ENCODE data around the gene MYL11. TPM values are rescaled to one million over a fixed set of nuclear protein-coding genes. Genes with fewer than 3 reads are reported as not detected.

Gene MYL11
- total and polyA plus RNA-seq, 5 donors: 0.35 to 0.94 (median 0.86) TPM; not detected in 2

DNA sequence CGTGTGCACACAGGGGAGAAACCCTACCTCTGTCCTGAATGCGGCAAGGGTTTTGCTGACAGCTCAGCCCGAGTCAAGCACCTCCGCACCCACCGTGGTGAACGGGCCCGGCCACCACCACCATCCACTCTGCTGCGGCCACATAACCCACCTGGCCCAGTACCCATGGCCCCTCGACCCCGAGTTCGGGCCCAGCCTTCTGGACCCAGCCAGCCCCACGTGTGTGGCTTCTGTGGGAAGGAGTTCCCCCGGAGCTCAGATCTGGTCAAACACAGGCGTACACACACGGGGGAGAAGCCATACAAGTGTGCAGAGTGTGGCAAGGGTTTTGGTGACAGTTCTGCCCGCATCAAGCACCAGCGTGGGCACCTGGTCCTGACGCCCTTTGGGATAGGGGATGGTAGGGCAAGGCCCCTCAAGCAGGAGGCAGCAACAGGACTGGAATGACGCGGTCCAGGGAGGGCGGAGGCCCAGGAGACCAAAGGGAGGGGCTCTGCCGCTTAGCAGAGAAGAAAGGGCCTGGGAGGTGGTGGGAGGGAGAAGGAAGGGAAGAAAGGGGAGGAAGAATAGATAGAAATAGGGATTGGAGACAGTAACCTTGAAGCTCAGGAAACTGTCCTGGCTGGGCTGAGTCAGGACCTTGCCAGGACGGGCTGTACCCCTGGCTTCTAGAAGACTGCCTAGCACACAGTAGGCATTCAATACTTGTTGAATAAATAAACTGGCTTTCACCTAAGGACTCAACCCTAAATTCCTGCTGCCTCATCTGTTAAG is 24.2 kb downstream of the MYL11 start:
- WGBS: 79% methylated on average over 23 of the region's 23 CpGs
- Histone ChIP-seq H3K4me3 (ENCODE audit: low read length) (no peak overlapping the region), H3K27me3 (ENCODE audit: control insufficient read depth, insufficient read depth) (no peaks in the 10 kb centered on the region), H3K4me1 (ENCODE audit: control insufficient read depth, insufficient read depth, low read length) (no peaks in the 10 kb centered on the region), H3K9me3 (ENCODE audit: control insufficient read depth, low read length) (no peaks in the 10 kb centered on the region), H3K27ac (ENCODE audit: low read length) (no peak overlapping the region)
- ATAC-seq: no peak
- intact Hi-C loops (cut with DNase I): loop anchor here in 1 of 4 donors (10.0 kb wide), 1 partner anchor 304 kb away; the partner anchor contains the start of genes TBX6 and YPEL3
- peak in 1 of 3 donors; percentile 53 for DNase-seq

DNA sequence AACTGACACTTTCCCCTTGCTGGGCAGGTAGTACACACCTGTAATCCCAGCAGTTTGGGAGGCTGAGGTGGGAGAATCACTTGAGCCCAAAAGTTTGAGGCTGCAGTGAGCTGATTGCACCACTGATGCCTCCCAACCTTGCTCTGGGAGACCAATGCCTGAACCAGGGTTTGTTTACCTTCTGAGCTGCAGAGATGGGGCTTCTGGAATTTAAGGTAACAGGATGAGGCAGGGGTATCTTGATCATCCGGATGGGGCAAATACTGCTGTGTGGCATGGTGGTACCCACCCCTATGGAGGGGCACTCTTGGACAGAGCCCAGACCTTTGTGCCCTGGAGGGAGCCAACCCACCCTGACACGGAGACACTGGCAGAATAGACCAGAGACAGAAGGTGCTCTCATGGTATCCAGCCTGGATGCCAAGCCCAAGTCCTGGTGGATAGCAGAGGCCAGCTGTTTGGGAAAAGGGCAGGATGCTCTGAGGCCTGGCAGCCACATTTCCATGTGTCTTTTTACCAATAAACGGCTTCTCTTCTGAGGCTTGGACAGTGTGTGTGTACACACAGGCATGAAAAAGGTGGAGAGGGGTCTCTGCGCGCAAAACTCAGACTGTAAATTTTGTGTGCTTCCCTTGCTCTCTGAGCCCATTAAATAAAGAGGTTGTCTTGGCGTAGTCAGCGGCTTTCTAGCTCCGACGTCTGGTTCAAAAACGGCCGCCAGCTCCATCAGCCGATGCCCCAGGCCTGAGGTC is 25.0 kb downstream of the MYL11 start:
- intact Hi-C loops (cut with DNase I): loop anchor here in 1 of 4 donors (10.0 kb wide), 2 partner anchors 45 to 305 kb away; partner anchors contain the start of genes CD2BP2, TBX6 and YPEL3
- Histone ChIP-seq H3K27me3 (ENCODE audit: control insufficient read depth, insufficient read depth) (no peaks in the 10 kb centered on the region), H3K9me3 (ENCODE audit: control insufficient read depth, low read length) (no peaks in the 10 kb centered on the region), H3K4me3 (ENCODE audit: low read length) (peak overlapping the region; percentile 77), H3K27ac (ENCODE audit: low read length) (peak overlapping the region; percentile 38), H3K4me1 (ENCODE audit: control insufficient read depth, insufficient read depth, low read length) (no peaks in the 10 kb centered on the region)
- ATAC-seq: no peak
- peak in 1 of 3 donors; percentile 20 for DNase-seq
- WGBS: 9% methylated on average over 12 of the region's 12 CpGs

DNA sequence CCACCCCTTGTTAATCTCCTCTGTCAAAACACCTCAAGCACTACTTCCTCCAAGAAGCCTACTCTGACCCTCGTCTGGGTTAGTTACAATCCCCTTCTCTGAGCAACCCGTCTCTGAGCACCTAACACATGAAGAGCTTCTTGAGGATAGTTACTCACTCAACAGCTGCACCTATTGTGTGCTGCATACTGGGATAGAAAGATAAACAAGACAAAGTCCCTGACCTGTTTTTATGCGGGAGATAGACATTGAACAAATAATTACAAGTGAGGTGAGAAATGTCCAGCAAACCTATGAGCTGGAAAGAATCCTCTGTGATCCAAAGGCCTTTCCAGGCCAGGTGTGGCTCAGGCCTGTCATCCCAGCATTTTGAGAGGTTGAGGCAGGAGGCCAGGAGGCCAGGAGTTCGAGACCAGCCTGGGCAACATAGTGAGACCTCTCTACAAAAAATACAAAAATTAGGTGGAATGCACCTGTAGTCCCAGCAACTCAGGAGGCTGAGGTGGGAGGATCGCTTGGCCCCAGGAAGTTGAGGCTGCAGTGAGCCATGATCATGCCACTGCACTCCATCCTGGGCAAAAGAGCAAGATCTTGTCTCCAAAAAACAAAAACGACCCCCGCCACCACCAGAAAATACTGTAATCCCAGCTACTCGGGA is 27.3 kb downstream of the MYL11 start:
- Histone ChIP-seq H3K9me3 (ENCODE audit: control insufficient read depth, low read length) (no peaks in the 10 kb centered on the region), H3K4me1 (ENCODE audit: control insufficient read depth, insufficient read depth, low read length) (no peaks in the 10 kb centered on the region), H3K27me3 (ENCODE audit: control insufficient read depth, insufficient read depth) (no peaks in the 10 kb centered on the region), H3K27ac (ENCODE audit: low read length) (no peak overlapping the region), H3K4me3 (ENCODE audit: low read length) (no peak overlapping the region)
- WGBS: 85% methylated on average over 8 of the region's 8 CpGs
- intact Hi-C loops (cut with DNase I): loop anchor here in 1 of 4 donors (10.0 kb wide), 1 partner anchor 47 kb away; the partner anchor contains the start of gene CD2BP2
- no peak for ATAC-seq
- DNase-seq: peak in 1 of 3 donors; percentile 8

DNA sequence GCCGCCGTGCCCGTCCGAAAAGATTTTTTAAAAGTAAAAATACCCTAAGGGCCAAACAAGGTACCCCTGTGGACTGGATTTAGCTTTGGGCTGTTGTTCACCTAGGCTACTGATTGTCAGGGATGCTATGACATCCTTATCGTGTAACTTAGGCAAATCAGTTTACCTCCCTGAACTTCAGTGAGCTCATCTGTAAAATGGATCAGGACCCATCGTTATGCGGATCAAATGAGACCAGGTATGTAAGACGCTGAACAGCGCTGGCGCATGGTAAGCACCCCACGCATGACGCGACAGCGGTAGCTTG is 32.1 kb downstream of the MYL11 start:
- no peaks in the 10 kb centered on the region for H3K27me3 ChIP-seq (ENCODE audit: control insufficient read depth, insufficient read depth)

DNA sequence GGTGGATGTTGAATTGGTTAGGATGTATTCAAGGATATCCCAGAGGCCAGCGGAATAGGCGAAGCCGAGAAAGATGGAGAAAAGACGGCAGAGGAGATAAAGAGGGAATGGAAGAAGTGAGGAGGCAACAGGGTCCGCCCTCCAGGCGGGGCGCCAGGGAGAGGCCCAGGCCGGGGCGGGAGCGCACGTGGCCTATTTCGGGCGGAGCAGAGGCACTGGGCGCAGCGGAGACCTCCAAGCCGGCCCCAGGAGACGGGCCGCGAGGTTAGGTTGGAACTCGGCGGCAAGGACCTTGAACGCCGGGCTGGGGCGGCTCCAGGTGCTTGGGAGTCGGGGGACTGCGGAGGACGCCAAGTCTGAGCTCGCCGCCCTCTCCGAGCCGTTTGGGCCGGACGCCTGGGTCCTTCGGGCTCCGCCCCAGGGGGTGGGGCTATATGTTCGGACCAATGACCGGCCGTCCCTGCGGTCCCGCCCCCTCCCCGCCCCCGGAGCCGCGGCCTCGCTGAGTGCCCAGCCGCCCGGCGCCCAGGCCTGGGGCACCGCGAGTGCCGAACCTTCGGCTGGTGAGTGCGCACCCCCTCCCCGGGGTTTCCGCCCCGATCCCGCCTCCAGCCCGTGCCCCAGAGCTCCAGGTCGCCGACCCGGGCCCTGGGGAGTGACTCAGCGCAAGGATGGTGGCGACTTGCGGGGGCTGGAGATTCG is 32.7 kb downstream of the MYL11 start, which contains the start of gene ZNF771:
Gene ZNF771 (plus strand): TSS at position 505 of the 702 bp plus-strand sequence. CDS start 448 bp downstream, outside the sequence.
- Histone ChIP-seq H3K4me3 (ENCODE audit: low read length) (peak within 1 kb of the TSS; percentile 72), H3K9me3 (ENCODE audit: control insufficient read depth, low read length) (no peaks in the 10 kb centered on the region), H3K27me3 (ENCODE audit: control insufficient read depth, insufficient read depth) (no peaks in the 10 kb centered on the region), H3K4me1 (ENCODE audit: control insufficient read depth, insufficient read depth, low read length) (peaks cover 4% of the 10 kb centered on the region), H3K27ac (ENCODE audit: low read length) (peak within 1 kb of the TSS; percentile 84)
- WGBS: under 1% methylated on average over 65 of the region's 65 CpGs
- peak; percentile 97 to 98 for ATAC-seq
- intact Hi-C loops (cut with DNase I): loop anchor here in 1 of 4 donors (10.0 kb wide), 1 partner anchor 52 kb away; the partner anchor contains the start of gene CD2BP2
- peak; percentile 95 to 99 (median 98) for DNase-seq

More for the DNA sequence above, 32.1 kb downstream of the MYL11 start:
- 16% methylated on average over 14 of the region's 14 CpGs for WGBS
- peak overlapping the region; percentile 72 for H3K4me3 ChIP-seq (ENCODE audit: low read length)
- no peak for DNase-seq
- H3K27ac ChIP-seq (ENCODE audit: low read length): peak overlapping the region; percentile 22
- peaks cover 4% of the 10 kb centered on the region for H3K4me1 ChIP-seq (ENCODE audit: control insufficient read depth, insufficient read depth, low read length)
- intact Hi-C loops (cut with DNase I): loop anchor here in 1 of 4 donors (10.0 kb wide), 1 partner anchor 52 kb away; the partner anchor contains the start of gene CD2BP2
- no peaks in the 10 kb centered on the region for H3K9me3 ChIP-seq (ENCODE audit: control insufficient read depth, low read length)
- ATAC-seq: no peak

DNA sequence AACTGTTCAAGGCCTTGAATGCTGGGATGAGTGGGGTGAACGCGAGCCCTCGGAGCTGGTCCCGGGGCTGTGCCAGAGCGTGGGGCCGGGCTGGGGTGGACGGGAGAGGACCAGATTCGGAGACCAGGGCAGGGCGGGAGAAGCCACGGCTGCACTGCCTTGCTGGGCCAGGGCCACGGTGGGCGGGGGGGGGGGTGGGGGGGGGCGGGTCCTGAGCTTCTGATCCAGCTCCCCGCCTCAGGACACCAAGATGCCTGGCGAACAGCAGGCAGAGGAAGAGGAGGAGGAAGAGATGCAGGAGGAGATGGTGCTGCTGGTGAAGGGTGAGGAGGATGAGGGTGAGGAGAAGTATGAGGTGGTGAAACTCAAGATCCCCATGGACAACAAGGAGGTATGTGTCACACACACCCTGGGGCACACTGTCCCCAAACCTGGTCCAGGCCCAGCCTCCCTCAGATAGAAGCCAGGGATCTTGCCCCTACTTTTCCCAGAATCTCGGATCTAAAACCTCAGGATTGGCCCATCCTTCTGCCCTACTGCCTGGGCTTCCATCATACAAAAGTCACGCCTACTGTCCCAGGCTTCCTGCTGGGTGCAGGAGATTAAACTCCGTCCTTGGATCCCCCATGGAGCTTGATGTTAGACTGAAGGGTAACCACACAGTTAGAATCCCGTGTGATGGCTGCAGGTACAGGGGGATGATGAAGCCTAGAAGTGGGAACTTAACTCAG is 33.4 kb downstream of the MYL11 start:
- DNase-seq: no peak
- Histone ChIP-seq H3K27me3 (ENCODE audit: control insufficient read depth, insufficient read depth) (no peaks in the 10 kb centered on the region), H3K9me3 (ENCODE audit: control insufficient read depth, low read length) (no peaks in the 10 kb centered on the region), H3K27ac (ENCODE audit: low read length) (peak overlapping the region; percentile 55), H3K4me1 (ENCODE audit: control insufficient read depth, insufficient read depth, low read length) (peaks cover 4% of the 10 kb centered on the region), H3K4me3 (ENCODE audit: low read length) (peak overlapping the region; percentile 72)
- WGBS: 12% methylated on average over 17 of the region's 19 CpGs
- peak; percentile 40 to 48 for ATAC-seq
- intact Hi-C loops (cut with DNase I): loop anchor here in 1 of 4 donors (10.0 kb wide), 1 partner anchor 53 kb away; the partner anchor contains the start of gene CD2BP2

DNA sequence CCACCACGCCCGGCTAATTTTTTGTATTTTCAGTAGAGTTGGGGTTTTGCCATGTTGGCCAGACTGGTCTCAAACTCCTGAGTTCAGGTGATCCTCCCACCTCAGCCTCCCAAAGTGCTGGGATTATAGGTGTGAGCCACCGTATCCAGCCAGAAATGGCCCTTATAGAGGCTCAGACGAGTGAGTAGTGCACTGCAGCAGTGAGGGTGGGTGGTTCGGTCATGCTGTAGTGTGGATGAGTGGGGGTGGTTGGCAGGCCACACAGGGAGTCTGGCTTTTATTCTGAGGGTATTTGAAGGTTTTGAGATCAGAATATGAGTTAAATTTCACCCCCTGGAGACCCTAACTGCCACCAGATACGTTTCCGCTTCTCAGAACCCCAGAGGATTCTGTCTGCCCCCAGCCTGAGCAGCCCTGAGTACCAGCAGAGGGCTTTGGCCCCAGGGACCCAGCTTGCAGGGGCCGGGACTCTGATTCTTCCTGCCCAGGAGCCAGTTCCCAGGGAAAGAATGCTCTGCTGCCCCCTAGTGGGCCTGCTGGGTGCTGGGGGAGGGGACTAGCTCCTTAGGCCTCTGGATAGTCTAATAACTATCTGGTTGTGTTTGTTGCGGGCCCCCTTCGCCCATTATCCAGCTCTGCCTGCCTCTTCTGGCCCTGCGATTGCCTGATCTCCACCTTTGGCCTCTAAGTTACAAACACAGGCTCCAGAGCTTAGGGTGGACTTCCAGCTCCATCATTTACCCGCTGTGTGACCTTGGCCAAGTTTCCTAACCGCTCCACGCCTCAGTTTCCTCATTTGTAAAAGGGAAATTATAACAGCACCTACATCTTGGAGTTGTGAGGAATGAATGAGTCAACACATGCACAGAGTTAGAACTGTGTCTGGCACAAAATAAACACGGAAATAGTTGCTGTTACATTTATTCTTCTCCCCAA is 34.8 kb downstream of the MYL11 start:
- intact Hi-C loops (cut with DNase I): loop anchor here in 1 of 4 donors (10.0 kb wide), 1 partner anchor 55 kb away; the partner anchor contains the start of gene CD2BP2
- H3K27me3 ChIP-seq (ENCODE audit: control insufficient read depth, insufficient read depth): no peaks in the 10 kb centered on the region
- peak; percentile 90 to 96 (median 96) for DNase-seq
- H3K4me1 ChIP-seq (ENCODE audit: control insufficient read depth, insufficient read depth, low read length): peaks cover 4% of the 10 kb centered on the region
- ATAC-seq: peak; percentile 74 to 79
- H3K4me3 ChIP-seq (ENCODE audit: low read length): no peak overlapping the region
- WGBS: 40% methylated on average over 15 of the region's 15 CpGs
- H3K27ac ChIP-seq (ENCODE audit: low read length): no peak overlapping the region
- H3K9me3 ChIP-seq (ENCODE audit: control insufficient read depth, low read length): no peaks in the 10 kb centered on the region

DNA sequence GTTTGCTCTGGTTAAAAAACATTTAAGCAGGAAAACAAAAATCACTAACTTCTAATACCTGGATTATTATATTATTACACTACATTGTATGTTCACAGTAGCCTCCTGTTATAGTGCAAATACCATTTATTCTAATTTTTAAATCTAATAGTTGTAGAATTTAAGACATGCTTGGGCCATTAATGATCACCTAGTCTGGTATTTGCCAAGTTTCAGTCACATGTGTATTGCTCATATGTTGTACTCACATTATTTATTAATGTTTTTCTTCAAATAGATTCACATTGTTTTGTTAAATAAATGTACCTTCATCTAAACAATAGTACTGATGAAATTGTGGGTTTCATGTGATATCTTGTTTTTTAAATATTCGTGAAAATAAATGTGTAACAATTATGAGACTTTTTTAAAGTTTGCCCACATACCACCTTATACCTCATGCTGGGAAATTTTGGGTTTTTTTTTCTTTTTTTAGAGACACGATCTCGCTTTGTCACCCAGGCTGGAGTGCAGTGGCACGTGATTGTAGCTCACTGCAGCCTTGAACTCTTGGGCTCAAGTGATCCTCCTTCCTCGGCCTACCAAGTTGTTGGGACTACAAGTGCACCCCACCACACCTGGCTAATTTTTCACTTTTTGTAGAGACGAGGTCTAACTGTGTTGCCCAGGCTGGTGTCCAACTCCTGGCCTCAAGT is 38.7 kb downstream of the MYL11 start:
- H3K27me3 ChIP-seq (ENCODE audit: control insufficient read depth, insufficient read depth): no peaks in the 10 kb centered on the region
- H3K4me1 ChIP-seq (ENCODE audit: control insufficient read depth, insufficient read depth, low read length): no peaks in the 10 kb centered on the region
- 89% methylated on average over 6 of the region's 6 CpGs for WGBS
- no peak for DNase-seq
- peak overlapping the region; percentile 32 for H3K27ac ChIP-seq (ENCODE audit: low read length)
- no peak for ATAC-seq
- no peak overlapping the region for H3K4me3 ChIP-seq (ENCODE audit: low read length)
- intact Hi-C loops (cut with DNase I): no loop called here
- H3K9me3 ChIP-seq (ENCODE audit: control insufficient read depth, low read length): no peaks in the 10 kb centered on the region
